HCT116 (cell line): Measurements from ENCODE around the gene C1QTNF9B. TPM values are rescaled to one million over a fixed set of nuclear protein-coding genes. Genes with fewer than 3 reads are reported as not detected.

Experiments used
- ATAC-seq: fragments of 200-7000 bp; cut with Tn5 transposase; 2 replicates; pipeline ENCODE4 v1.9.1; 2020; ENCODE audit warnings: mild to moderate bottlenecking, moderate library complexity
- BruUV-seq: library from RNA; stranded (reverse); fragments of 400-500 nt; replicated peaks from 2 replicates; lab custom pipeline; 2021; lab: Mats Ljungman, UMichigan
- CTCF ChIA-PET: fragments of 300-600 bp; sonication (Branson Sonifier 250); formaldehyde crosslinking; loops from one replicate; lab custom pipeline; 2021; ENCODE audit warnings: antibody characterized with exemption; lab: Charles Lee
- POLR2A ChIA-PET: fragments of 300-600, 350-600 bp; sonication (Branson Sonifier 250); formaldehyde crosslinking; loops from one replicate; lab custom pipeline; 2021; ENCODE audit warnings: antibody characterized with exemption; lab: Charles Lee
- RAD21 ChIA-PET, 2 experiments: fragments of 300-600 bp; sonication (Branson Sonifier 250); formaldehyde crosslinking; loops; one replicate each; lab custom pipeline; 2023; ENCODE audit warnings: low total read pairs in 2 of 2; ENCODE audit not compliant: uncharacterized antibody in 2 of 2, unreplicated experiment in 2 of 2, low non-redundant PET in 1 of 2; lab: Charles Lee
- DNase-seq: peaks from one replicate; pipeline ENCODE4 v3.0.0-alpha.2; 2010; ENCODE audit warnings: low read depth, low spot score
- H2AFZ ChIP-seq: fragments of 200-600 bp; shearing (Covaris generic), sonication (generic); 2 replicates; pipeline ENCODE4 v1.6.1; 2017; ENCODE audit warnings: low read depth, mixed run types, mixed read lengths, antibody characterized with exemption, low read length; ENCODE audit not compliant: poor library complexity, severe bottlenecking
- H3K27ac ChIP-seq: 2 replicates; pipeline ENCODE4 v1.5.1; 2012; ENCODE audit warnings: low read depth, low read length
- H3K27me3 ChIP-seq: fragments of 200-600 bp; sonication (generic); 2 replicates; pipeline ENCODE4 v1.6.1; 2016; ENCODE audit warnings: mixed run types, low read length, mixed read lengths; ENCODE audit not compliant: insufficient read depth
- H3K36me3 ChIP-seq, 2 experiments: fragments of 200-500 bp in 1 of 2; fragments of 200-600 bp in 1 of 2; sonication (Bioruptor generic) in 1 of 2; sonication (generic) in 1 of 2; 2 replicates each; pipeline versions ENCODE4 v1.5.1 to v1.6.1; 2014 to 2016; ENCODE audit warnings: low read length in 2 of 2, inconsistent platforms in 1 of 2, mixed read lengths in 1 of 2, mixed run types in 1 of 2; ENCODE audit not compliant: insufficient read depth in 2 of 2, control insufficient read depth in 1 of 2
- H3K4me1 ChIP-seq, 2 experiments: fragments of 200-600 bp in 1 of 2; sonication (generic) in 1 of 2; 2 replicates each; pipeline versions ENCODE4 v1.5.1 to v1.6.1; 2012 to 2017; ENCODE audit warnings: low read length in 2 of 2, inconsistent platforms in 1 of 2, mild to moderate bottlenecking in 1 of 2, mixed read lengths in 1 of 2, mixed run types in 1 of 2, moderate library complexity in 1 of 2; ENCODE audit not compliant: insufficient read depth in 2 of 2, control insufficient read depth in 1 of 2
- H3K4me2 ChIP-seq: fragments of 200-600 bp; sonication (generic); 2 replicates; pipeline ENCODE4 v1.6.1; 2017; ENCODE audit warnings: mixed run types, low read length, mixed read lengths
- H3K4me3 ChIP-seq, 2 experiments: fragments of 200-600 bp in 1 of 2; sonication (generic) in 1 of 2; replicated peaks in 1 of 2; 2 replicates each; pipeline ENCODE4 v1.5.1; 2011 to 2016; ENCODE audit warnings: low read length in 2 of 2, control low read depth in 1 of 2, low read depth in 1 of 2, mild to moderate bottlenecking in 1 of 2, mixed read lengths in 1 of 2, mixed run types in 1 of 2
- H3K79me2 ChIP-seq: fragments of 200-600 bp; sonication (generic); 2 replicates; pipeline ENCODE4 v1.6.1; 2017; ENCODE audit warnings: mild to moderate bottlenecking, mixed run types, low read length, moderate library complexity, mixed read lengths; ENCODE audit not compliant: insufficient read depth
- H3K9ac ChIP-seq: fragments of 200-600 bp; sonication (generic); 2 replicates; pipeline ENCODE4 v1.6.1; 2016; ENCODE audit warnings: low read length, mixed read lengths
- H3K9me2 ChIP-seq: fragments of 200-600 bp; sonication (generic), shearing (Covaris generic); 2 replicates; pipeline ENCODE4 v1.6.1; 2017; ENCODE audit warnings: mixed run types, mild to moderate bottlenecking, moderate library complexity; ENCODE audit not compliant: insufficient read depth
- H3K9me3 ChIP-seq, 2 experiments: fragments of 200-500 bp in 1 of 2; fragments of 200-600 bp in 1 of 2; sonication (Bioruptor generic) in 1 of 2; sonication (generic) in 1 of 2; 2 replicates each; pipeline ENCODE4 v1.6.1; 2014 to 2017; ENCODE audit warnings: low read length in 2 of 2, mixed read lengths in 2 of 2, inconsistent platforms in 1 of 2, low read depth in 1 of 2, mild to moderate bottlenecking in 1 of 2, mixed run types in 1 of 2, moderate library complexity in 1 of 2; ENCODE audit not compliant: control insufficient read depth in 1 of 2, insufficient read depth in 1 of 2
- H4K20me1 ChIP-seq: fragments of 200-600 bp; sonication (generic), shearing (Covaris generic); 2 replicates; pipeline ENCODE4 v1.6.1; 2017; ENCODE audit warnings: mixed run types, mild to moderate bottlenecking, moderate library complexity; ENCODE audit not compliant: insufficient read depth
- CBX3 ChIP-seq: IDR thresholded peaks from 2 replicates; pipeline ENCODE4 v1.6.1; 2012; ENCODE audit warnings: low read depth
- EGR1 ChIP-seq: IDR thresholded peaks from 2 replicates; pipeline ENCODE4 v1.6.1; 2012; ENCODE audit warnings: low read depth
- EZH2 ChIP-seq: fragments of 200-600 bp; sonication (generic); IDR thresholded peaks from 2 replicates; pipeline ENCODE4 v1.6.1; 2017; ENCODE audit warnings: antibody characterized with exemption, mixed run types
- EZH2phosphoT487 ChIP-seq: fragments of 200-600 bp; IDR thresholded peaks from 2 replicates; pipeline ENCODE4 v1.6.1; 2018; ENCODE audit warnings: antibody characterized with exemption, borderline replicate concordance
- FOSL1 ChIP-seq: IDR thresholded peaks from 2 replicates; pipeline ENCODE4 v1.6.1; 2012; ENCODE audit warnings: low read depth
- POLR2A ChIP-seq: IDR thresholded peaks from 2 replicates; pipeline ENCODE4 v1.7.0; 2011; ENCODE audit warnings: borderline replicate concordance; ENCODE audit not compliant: insufficient read depth, insufficient read length; ENCODE audit errors: extremely low read depth
- RAD21 ChIP-seq: IDR thresholded peaks from 2 replicates; pipeline ENCODE4 v1.6.1; 2012; ENCODE audit warnings: low read depth, mild to moderate bottlenecking
- SIN3A ChIP-seq: IDR thresholded peaks from 2 replicates; pipeline ENCODE4 v1.6.1; 2012; ENCODE audit warnings: low read depth
- SRF ChIP-seq: IDR thresholded peaks from 2 replicates; pipeline ENCODE4 v1.6.1; 2012; ENCODE audit warnings: low read depth
- ZBTB33 ChIP-seq: IDR thresholded peaks from 2 replicates; pipeline ENCODE4 v1.6.1; 2011; ENCODE audit warnings: mild to moderate bottlenecking, low read length, moderate library complexity; ENCODE audit not compliant: insufficient replicate concordance; ENCODE audit errors: extremely low read depth
- ZFX ChIP-seq: fragments of 450-650 bp; IDR thresholded peaks from 2 replicates; pipeline ENCODE4 v1.6.1; 2017
- ZNF274 ChIP-seq: fragments of 200-500 bp; sonication (Bioruptor generic); IDR thresholded peaks from 2 replicates; pipeline ENCODE4 v1.6.1; 2014; ENCODE audit warnings: mild to moderate bottlenecking, low read depth, low read length, inconsistent platforms
- intact Hi-C: fragments of 100-400 bp; cut with micrococcal nuclease; formaldehyde crosslinking; loops from 2 replicates; pipeline ENCODE4 v1.10.0; 2022
- total RNA-seq: library from RNA; stranded (reverse); gene quantifications from one replicate; pipeline ENCODE4 v1.2.1, GENCODE V29; 2021; ENCODE audit not compliant: unreplicated experiment
- TF ChIP-seq, protein P1 (sequence below): IDR thresholded peaks from 2 replicates; pipeline ENCODE4 v1.6.1; 2012
- TF ChIP-seq, protein P2 (sequence below): IDR thresholded peaks from 2 replicates; pipeline ENCODE4 v1.6.1; 2012; ENCODE audit warnings: low read depth

Gene C1QTNF9B
- total RNA-seq, 1 experiment from 2014 or later = not detected

- Histone ChIP-seq H3K4me1 (no peaks in the 10 kb centered on the region), H3K9me2 (no peaks in the 10 kb centered on the region), H4K20me1 (no peaks in the 10 kb centered on the region), H3K4me3 (no peak overlapping the region), H3K36me3 (no peaks in the 10 kb centered on the region; a peak in 1 of 4 replicates), H3K27me3 (no peaks in the 10 kb centered on the region), H3K79me2 (no peaks in the 10 kb centered on the region), H3K9me3 (no peaks in the 10 kb centered on the region), H3K9ac (no peak overlapping the region), H3K4me2 (no peak overlapping the region), H3K27ac (no peak overlapping the region), H2AFZ (no peak overlapping the region)
- no peak for ATAC-seq
- CTCF ChIA-PET = no interaction called here
- no peak for DNase-seq
- RAD21 ChIA-PET = no interaction called here
- BruUV-seq = no TSS peak
- TF ChIP-seq EZH2phosphoT487 = no peak
- TF ChIP-seq EZH2 = no peak
- no peak for TF ChIP-seq EGR1
- no peak for TF ChIP-seq ZNF274
- no peak for TF ChIP-seq ZBTB33
- TF ChIP-seq FOSL1 = no peak
- TF ChIP-seq SRF = no peak
- TF ChIP-seq SIN3A = no peak
- TF ChIP-seq ZFX = no peak
- no peak for TF ChIP-seq CBX3
- no peak for TF ChIP-seq POLR2A
- TF ChIP-seq RAD21 = no peak
- TF ChIP-seq, protein P1, sequence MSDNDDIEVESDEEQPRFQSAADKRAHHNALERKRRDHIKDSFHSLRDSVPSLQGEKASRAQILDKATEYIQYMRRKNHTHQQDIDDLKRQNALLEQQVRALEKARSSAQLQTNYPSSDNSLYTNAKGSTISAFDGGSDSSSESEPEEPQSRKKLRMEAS = no peak
- TF ChIP-seq, protein P2, sequence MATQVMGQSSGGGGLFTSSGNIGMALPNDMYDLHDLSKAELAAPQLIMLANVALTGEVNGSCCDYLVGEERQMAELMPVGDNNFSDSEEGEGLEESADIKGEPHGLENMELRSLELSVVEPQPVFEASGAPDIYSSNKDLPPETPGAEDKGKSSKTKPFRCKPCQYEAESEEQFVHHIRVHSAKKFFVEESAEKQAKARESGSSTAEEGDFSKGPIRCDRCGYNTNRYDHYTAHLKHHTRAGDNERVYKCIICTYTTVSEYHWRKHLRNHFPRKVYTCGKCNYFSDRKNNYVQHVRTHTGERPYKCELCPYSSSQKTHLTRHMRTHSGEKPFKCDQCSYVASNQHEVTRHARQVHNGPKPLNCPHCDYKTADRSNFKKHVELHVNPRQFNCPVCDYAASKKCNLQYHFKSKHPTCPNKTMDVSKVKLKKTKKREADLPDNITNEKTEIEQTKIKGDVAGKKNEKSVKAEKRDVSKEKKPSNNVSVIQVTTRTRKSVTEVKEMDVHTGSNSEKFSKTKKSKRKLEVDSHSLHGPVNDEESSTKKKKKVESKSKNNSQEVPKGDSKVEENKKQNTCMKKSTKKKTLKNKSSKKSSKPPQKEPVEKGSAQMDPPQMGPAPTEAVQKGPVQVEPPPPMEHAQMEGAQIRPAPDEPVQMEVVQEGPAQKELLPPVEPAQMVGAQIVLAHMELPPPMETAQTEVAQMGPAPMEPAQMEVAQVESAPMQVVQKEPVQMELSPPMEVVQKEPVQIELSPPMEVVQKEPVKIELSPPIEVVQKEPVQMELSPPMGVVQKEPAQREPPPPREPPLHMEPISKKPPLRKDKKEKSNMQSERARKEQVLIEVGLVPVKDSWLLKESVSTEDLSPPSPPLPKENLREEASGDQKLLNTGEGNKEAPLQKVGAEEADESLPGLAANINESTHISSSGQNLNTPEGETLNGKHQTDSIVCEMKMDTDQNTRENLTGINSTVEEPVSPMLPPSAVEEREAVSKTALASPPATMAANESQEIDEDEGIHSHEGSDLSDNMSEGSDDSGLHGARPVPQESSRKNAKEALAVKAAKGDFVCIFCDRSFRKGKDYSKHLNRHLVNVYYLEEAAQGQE = no peak
- POLR2A ChIA-PET = no interaction called here
- intact Hi-C loops = no loop called here
Measured at GRCh38 chr13:23848646-23849141, 48.6 kb downstream of the C1QTNF9B start.
